Ovary (tissue), 3 donors: ENCODE measurements around the gene PTPRN2.

Source experiments
- EP300 ChIP-seq: sonication (generic); formaldehyde crosslinking; IDR thresholded peaks from one replicate; pipeline ENCODE4 v1.6.1; 2017; ENCODE audit warnings: antibody characterized with exemption
- POLR2A ChIP-seq: fragments of 450-650 bp; IDR thresholded peaks from one replicate; pipeline ENCODE4 v1.6.1; 2017; ENCODE audit warnings: antibody characterized with exemption, mild to moderate bottlenecking, moderate library complexity
- TF ChIP-seq, protein P1 (sequence below), 3 donors: fragments of 450-650 bp in 2 of 3; fragments of 200-600 bp in 1 of 3; IDR thresholded peaks; one replicate each; pipeline versions ENCODE4 v1.5.1 to v1.8.0; 2016 to 2022; ENCODE audit warnings: antibody characterized with exemption in 3 of 3, mild to moderate bottlenecking in 1 of 3
- donor health status: DM: no; HTN: no; CAD: no.

DNA sequence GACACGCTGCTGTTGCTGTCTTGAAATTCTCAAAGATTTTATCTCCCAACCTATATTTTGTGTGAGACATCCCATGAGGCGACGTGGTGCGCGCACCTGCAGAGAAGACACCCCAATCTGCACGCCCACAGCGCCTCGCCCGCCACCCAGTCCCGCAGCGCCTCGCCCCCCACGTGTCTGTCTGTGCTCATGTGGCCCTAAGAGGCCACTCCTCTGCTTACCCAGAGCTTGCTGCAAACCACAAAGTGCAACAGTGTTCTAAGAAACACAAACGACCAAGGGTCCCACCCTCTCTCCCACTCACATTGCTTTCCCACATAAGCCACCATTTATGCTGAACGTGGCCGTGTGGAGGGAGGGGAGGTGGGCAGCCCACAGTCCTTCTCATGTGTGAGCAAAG is 287.2 kb downstream of the PTPRN2 start:
- TF ChIP-seq, protein P1, sequence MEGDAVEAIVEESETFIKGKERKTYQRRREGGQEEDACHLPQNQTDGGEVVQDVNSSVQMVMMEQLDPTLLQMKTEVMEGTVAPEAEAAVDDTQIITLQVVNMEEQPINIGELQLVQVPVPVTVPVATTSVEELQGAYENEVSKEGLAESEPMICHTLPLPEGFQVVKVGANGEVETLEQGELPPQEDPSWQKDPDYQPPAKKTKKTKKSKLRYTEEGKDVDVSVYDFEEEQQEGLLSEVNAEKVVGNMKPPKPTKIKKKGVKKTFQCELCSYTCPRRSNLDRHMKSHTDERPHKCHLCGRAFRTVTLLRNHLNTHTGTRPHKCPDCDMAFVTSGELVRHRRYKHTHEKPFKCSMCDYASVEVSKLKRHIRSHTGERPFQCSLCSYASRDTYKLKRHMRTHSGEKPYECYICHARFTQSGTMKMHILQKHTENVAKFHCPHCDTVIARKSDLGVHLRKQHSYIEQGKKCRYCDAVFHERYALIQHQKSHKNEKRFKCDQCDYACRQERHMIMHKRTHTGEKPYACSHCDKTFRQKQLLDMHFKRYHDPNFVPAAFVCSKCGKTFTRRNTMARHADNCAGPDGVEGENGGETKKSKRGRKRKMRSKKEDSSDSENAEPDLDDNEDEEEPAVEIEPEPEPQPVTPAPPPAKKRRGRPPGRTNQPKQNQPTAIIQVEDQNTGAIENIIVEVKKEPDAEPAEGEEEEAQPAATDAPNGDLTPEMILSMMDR (IDR thresholded peaks at IDR 0.05), result no peak
- TF ChIP-seq POLR2A, result no peak
- no peak for TF ChIP-seq EP300
